NT2/D1 (cell line): ENCODE results near the gene SAMD14.

ENCODE experiments used
- DNase-seq: peaks from one replicate; pipeline ENCODE4 v3.0.0-alpha.2; 2011; ENCODE audit warnings: low read depth, low spot score
- H3K27me3 ChIP-seq: 2 replicates; pipeline ENCODE4 v1.6.0; 2011; ENCODE audit warnings: mild to moderate bottlenecking; ENCODE audit not compliant: insufficient read length, insufficient read depth
- H3K36me3 ChIP-seq: 2 replicates; pipeline ENCODE4 v1.6.1; 2011; ENCODE audit warnings: mild to moderate bottlenecking, low read length, mixed read lengths; ENCODE audit not compliant: insufficient read depth, insufficient read length
- H3K4me1 ChIP-seq: 2 replicates; pipeline ENCODE4 v1.5.1; 2011; ENCODE audit not compliant: insufficient read depth, insufficient read length
- H3K4me3 ChIP-seq: 2 replicates; pipeline ENCODE4 v1.5.1; 2011; ENCODE audit warnings: low read depth; ENCODE audit not compliant: insufficient read length
- H3K9ac ChIP-seq: 2 replicates; pipeline ENCODE4 v1.6.0; 2011; ENCODE audit warnings: low read depth; ENCODE audit not compliant: insufficient read length
- H3K9me3 ChIP-seq: 2 replicates; pipeline ENCODE4 v1.5.1; 2011; ENCODE audit warnings: mild to moderate bottlenecking, low read length; ENCODE audit not compliant: insufficient read depth
- SUZ12 ChIP-seq: IDR thresholded peaks from 2 replicates; pipeline ENCODE4 v1.6.1; 2011; ENCODE audit not compliant: insufficient read length, insufficient read depth; ENCODE audit errors: extremely low read depth
- YY1 ChIP-seq: IDR thresholded peaks from 2 replicates; pipeline ENCODE4 v1.6.1; 2011; ENCODE audit not compliant: insufficient read length, insufficient read depth
- ZNF274 ChIP-seq: IDR thresholded peaks from 2 replicates; pipeline ENCODE4 v1.6.1; 2011; ENCODE audit warnings: mild to moderate bottlenecking, low read depth, low read length

SAMD14 gene

GRCh38 chr17:50118076-50118827 lies 11.7 kb downstream of the SAMD14 start:
- Histone ChIP-seq H3K4me1 (peaks cover 25% of the 10 kb centered on the region), H3K9me3 (no peaks in the 10 kb centered on the region), H3K27me3 (peaks cover 24% of the 10 kb centered on the region), H3K4me3 (no peak overlapping the region), H3K9ac (no peak overlapping the region), H3K36me3 (peaks cover 10% of the 10 kb centered on the region)
- DNase-seq: no peak
- TF ChIP-seq ZNF274: no peak
- TF ChIP-seq SUZ12: no peak
- TF ChIP-seq YY1: no peak

GRCh38 chr17:50117202-50118051 lies 12.5 kb downstream of the SAMD14 start:
- Histone ChIP-seq H3K4me3 (peak overlapping the region; percentile 31), H3K9ac (peak overlapping the region; percentile 76), H3K36me3 (peaks cover 10% of the 10 kb centered on the region), H3K9me3 (no peaks in the 10 kb centered on the region), H3K4me1 (peaks cover 28% of the 10 kb centered on the region), H3K27me3 (peaks cover 24% of the 10 kb centered on the region)
- DNase-seq: peak; percentile 70
- TF ChIP-seq SUZ12 (no peak), YY1 (no peak), ZNF274 (no peak)

- H3K4me1 ChIP-seq: peaks cover 31% of the 10 kb centered on the region
- no peak for DNase-seq
- H3K4me3 ChIP-seq: no peak overlapping the region
- H3K36me3 ChIP-seq: peaks cover 16% of the 10 kb centered on the region
- H3K27me3 ChIP-seq: peaks cover 24% of the 10 kb centered on the region
- H3K9me3 ChIP-seq: no peaks in the 10 kb centered on the region
- H3K9ac ChIP-seq: no peak overlapping the region
- no peak for TF ChIP-seq YY1
- TF ChIP-seq ZNF274: no peak
- TF ChIP-seq SUZ12: no peak
Measured at GRCh38 chr17:50115756-50116155, 14.2 kb downstream of the SAMD14 start.

GRCh38 chr17:50114849-50115357 lies 15.1 kb downstream of the SAMD14 start:
- H3K9me3 ChIP-seq: no peaks in the 10 kb centered on the region
- peaks cover 22% of the 10 kb centered on the region for H3K27me3 ChIP-seq
- no peak for TF ChIP-seq SUZ12
- TF ChIP-seq YY1: no peak
- TF ChIP-seq ZNF274: no peak
- H3K9ac ChIP-seq: no peak overlapping the region
- DNase-seq: no peak
- H3K4me3 ChIP-seq: no peak overlapping the region
- H3K36me3 ChIP-seq: peaks cover 23% of the 10 kb centered on the region
- H3K4me1 ChIP-seq: peaks cover 31% of the 10 kb centered on the region

GRCh38 chr17:50114401-50114800 lies 15.6 kb downstream of the SAMD14 start:
- no peak overlapping the region for H3K9ac ChIP-seq
- H3K27me3 ChIP-seq: peaks cover 19% of the 10 kb centered on the region
- peaks cover 27% of the 10 kb centered on the region for H3K36me3 ChIP-seq
- TF ChIP-seq ZNF274: no peak
- TF ChIP-seq SUZ12: no peak
- TF ChIP-seq YY1: no peak
- no peaks in the 10 kb centered on the region for H3K9me3 ChIP-seq
- peaks cover 31% of the 10 kb centered on the region for H3K4me1 ChIP-seq
- DNase-seq: no peak
- H3K4me3 ChIP-seq: no peak overlapping the region

- Histone ChIP-seq H3K4me1 (peaks cover 31% of the 10 kb centered on the region), H3K9me3 (no peaks in the 10 kb centered on the region), H3K36me3 (peaks cover 31% of the 10 kb centered on the region), H3K4me3 (no peak overlapping the region), H3K27me3 (peaks cover 12% of the 10 kb centered on the region), H3K9ac (no peak overlapping the region)
- DNase-seq: no peak
- TF ChIP-seq SUZ12: no peak
- no peak for TF ChIP-seq YY1
- no peak for TF ChIP-seq ZNF274
Measured at GRCh38 chr17:50113624-50114320, 16.2 kb downstream of the SAMD14 start.
